ENCODE results near the gene MMP14.
"Not testable (repeated sequence)": the region's sequence is repeated elsewhere in the genome, so short reads cannot be mapped to it uniquely, and the experiment has no call there.

MMP14 gene

GRCh38 chr14:22814941-22815713 is 21.3 kb upstream of the MMP14 start, which contains the start of gene SLC7A7:
Gene SLC7A7 (minus strand): TSS chr14:22815435. CDS start chr14:22813398, 2,037 bp downstream.
- no peak for DNase-seq

DNA sequence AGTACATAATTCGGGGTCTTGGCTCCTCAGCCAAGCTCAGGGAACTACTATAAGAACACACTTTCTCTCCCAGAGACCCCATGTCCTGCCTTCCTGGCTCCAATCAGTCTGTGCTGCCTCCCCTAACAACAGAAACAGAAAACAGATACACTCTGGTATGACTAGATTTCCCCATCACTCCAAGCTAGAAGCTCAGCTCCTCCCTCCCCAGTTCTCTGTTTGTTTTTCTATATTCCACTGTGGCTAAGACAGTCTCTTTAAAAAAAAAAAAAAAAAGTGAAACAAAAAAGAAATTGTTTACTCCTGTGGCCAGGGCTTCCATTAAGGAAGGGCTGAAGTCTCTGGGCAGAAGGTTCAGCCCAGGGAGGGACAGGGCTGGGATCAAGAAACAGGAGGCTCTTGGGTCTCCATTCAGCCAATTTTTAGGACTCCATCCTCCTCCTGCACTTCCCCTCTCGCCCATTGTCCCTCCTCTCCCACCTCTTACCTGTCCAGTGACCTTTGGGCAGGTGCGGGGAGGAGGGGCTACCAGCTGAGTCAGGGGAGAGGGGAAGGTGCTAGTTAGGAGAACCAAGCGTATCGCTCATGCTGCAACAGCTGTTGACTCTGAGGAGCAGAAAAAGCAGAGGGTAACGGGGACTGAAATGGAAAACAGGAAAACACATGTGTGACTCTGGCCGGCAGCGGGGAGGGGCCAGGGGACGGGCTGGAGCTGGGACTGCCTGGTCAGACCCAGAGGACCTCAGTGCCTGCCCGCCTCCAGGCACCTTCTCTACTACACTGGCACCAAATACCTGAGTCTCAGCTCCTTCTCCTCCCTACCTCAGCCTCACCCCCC is 17.0 kb upstream of the MMP14 start:
- DNase-seq, result no peak

- DNase-seq, result no peak
Measured at GRCh38 chr14:22820731-22821130, 15.7 kb upstream of the MMP14 start.

GRCh38 chr14:22821193-22822015 is 15.0 kb upstream of the MMP14 start:
- no peak for DNase-seq

DNA sequence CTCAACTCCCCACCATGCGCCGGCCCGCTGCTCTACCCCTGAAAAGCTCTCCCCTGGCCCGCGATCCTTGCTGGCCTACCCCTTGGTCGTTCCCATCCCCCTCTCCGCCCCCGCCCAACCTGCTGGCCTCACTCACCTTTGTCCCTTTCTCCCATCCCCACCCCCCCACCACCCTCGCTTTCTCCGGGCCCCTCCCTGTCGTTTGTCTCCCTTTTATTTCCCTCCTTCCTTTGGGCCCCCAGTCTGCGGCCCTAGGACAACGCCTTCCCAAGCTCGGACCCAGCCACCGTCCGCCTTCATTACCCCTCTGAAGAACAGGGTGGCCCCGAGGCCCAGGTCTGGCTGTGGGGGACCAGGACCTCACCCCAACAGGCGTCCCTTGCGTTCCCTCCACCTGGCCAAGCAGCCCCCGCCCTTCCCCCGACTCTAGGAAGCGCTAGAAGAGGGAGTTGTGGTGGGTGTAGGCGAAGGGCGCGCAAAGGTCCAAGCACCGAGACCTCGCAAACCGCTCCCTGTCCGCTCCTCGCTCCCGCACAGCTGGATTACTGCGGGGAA is 14.3 kb upstream of the MMP14 start:
- no peak for DNase-seq

- DNase-seq, result no peak
Measured at GRCh38 chr14:22822571-22823098, 13.8 kb upstream of the MMP14 start.

- no peak for DNase-seq
Measured at GRCh38 chr14:22824711-22825359, 11.6 kb upstream of the MMP14 start.

- DNase-seq, result not testable (repeated sequence)
Measured at GRCh38 chr14:22829076-22829660, 7.2 kb upstream of the MMP14 start.

DNA sequence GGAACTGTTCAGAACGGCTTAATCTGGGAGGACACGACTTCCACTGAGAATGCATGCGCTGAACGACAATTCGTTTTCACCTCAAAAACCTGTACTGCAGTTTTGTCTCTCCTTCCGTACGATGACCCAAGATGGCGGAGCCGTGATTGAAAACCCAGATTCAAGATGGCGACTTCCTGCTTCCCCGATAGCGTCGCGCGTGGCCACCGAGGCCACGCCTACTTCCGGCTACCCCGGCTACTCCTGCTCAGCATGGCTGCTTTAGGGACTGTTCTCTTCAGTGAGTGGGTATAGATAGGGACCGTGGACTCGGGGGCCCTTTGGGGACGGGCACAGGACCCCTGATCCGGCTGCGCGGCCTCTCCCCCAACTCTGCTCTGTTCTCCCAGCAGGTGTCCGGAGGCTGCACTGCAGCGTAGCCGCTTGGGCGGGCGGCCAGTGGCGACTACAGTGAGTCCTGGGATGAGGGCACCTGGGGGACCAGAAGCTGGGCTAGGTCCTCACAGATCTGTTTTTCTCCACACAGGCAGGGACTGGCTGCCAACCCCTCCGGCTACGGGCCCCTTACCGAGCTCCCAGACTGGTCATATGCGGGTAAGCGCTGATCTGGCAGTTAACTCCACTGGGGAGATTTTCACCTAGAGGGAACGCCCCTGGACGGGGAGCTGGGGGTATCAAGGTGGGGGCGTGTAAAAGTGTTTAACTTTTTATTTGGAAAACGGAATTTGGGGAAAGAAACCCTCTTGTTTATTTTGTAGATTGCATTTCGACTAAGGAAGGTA is 6.5 kb upstream of the MMP14 start, which contains the start of gene MRPL52:
Gene MRPL52 (plus strand): TSS at position 227 of the 782 bp plus-strand sequence. CDS start 26 bp downstream, at position 253.
- DNase-seq, result no peak

GRCh38 chr14:22830443-22831010 is 5.9 kb upstream of the MMP14 start:
- DNase-seq, result no peak

DNA sequence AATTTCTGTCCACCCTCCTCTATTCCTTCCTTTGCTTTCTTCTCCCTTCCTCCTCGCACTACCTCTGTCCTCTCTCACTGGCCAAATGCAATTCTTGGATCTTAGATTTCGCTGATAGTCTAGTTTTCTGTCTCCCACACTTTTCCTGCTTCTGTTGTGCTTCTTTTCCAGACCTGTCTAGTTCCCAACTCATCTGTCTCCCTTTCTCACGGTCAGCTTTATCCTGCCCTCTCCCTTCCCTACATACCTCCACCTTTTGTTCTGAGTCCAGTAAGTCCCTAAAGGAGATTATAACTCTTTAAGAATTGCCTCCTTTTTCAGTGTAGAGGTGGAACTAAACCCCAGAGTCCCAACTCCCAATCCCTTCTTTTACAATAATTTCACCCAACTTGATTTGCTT is 880 bp upstream of the MMP14 start:
- no peak for DNase-seq

DNA sequence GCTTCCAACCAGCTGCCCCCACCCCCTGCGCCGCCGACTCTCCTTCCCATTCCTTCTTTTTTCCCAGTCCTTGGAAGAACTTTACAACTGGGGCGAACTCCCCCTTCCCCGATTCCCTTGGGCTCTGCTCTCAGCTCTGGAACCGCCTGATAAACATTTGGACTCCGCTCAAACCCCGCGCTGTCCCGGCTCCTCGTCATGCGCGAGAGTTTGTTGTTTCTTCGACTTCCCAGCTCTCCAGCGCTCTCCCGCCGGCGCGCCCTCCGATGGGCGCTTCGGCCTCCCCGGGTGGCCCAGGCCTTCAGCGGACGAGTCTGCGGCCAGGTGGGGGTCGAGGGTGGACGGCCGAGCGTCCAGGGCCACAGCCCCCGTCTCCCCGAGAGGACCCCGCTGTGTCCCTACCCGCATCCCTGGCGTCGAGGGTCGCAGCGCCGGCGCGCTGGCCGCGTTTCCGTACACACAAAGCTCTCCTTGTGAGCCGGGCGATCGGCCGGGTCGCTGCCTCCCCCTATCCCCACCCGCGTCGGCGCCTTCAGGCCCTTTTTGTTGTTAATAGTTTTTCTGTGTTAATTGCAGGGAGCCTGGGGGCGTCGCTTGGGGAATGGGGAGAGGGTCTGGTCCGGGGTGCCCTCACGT is 847 bp downstream of the MMP14 start:
- DNase-seq, result no peak

DNA sequence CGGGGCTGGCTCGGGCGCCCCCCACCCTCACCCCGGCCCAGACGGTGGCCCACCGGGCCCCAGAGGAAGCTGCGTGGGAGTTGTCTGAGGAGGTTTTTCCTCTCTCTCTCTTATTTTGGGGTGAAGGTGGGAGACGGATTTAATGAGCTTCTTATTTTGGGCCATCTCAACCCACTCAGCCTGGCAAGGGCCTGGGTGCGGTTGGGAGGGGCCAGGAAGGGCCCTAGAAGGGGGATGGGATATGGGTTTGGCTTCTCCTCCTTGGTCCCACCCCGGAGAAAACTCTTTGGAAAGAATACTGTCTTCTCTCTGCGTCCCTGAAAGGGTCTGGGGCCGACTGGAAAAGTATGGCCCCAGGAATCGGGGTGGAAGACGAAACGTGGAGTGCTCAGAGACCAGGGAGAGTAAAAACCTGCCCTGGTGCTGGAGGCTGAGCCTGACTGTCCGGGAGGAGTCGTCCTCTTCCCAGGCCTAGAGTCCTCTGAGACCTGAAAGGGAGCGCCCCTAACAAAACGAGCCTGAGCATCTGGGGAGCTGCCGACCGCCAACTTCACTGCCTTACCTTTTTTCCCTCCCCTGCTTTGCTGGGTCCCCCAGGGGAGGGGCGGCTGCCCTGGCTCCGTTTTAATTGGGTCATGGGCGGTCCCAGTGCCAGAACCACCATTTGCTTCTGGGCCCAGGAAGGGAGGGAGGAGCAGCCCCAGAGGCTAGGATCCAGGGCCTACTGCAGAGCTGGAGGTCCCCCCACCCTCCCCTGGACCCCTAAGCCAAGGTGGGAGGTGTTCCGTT is 1.6 kb downstream of the MMP14 start:
- no peak for DNase-seq

DNA sequence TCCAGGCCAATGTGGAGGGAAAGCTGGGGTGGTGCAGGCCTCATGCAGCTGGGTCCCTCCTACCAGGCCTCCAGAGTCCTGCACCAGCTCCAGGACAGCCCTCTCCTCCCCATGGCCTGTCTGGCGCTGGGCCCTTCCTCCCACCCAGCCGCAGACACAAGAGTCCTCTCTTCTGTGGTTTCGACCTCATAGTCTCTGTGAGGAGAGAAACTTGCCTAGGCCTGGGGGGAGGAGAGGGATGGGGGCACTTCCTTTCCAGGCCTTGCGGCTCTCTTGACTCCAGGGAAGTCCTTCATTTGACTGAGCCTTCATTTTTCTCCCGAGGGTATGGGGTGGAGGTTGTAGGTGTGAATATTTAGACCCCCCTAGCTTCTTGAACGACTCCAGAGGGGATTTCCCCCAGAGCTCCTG is 2.3 kb downstream of the MMP14 start:
- no peak for DNase-seq

DNA sequence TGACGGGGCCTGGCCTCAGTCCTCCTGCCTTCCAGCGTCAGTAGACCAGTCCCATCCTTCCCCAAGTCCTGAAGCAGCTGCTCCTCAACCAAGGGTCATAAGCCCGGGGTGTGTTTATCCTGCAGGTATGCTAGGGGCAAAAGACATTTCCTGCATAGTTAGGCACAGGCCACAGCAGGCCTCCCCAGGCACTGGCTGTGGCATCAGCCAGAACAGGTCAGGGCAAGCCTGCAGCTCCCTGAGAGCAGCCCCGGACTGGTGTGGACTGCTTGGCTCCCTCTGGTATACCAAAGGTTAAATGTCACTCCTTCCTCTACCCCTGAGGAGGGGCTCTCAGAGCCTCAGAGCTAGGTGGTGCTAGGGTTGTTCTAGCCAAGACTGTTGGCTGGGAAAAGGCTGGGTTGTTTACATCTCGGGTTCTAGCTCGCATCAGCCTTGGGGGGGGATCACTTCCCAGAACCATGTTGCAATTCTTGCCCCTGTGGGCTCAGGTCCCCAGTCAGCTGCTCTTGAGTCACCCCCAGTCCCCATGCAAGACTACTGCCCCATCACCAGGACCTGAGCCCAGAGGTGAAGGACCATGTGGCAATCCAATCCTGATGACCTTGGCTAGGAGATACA is 2.9 kb downstream of the MMP14 start:
- no peak for DNase-seq

DNA sequence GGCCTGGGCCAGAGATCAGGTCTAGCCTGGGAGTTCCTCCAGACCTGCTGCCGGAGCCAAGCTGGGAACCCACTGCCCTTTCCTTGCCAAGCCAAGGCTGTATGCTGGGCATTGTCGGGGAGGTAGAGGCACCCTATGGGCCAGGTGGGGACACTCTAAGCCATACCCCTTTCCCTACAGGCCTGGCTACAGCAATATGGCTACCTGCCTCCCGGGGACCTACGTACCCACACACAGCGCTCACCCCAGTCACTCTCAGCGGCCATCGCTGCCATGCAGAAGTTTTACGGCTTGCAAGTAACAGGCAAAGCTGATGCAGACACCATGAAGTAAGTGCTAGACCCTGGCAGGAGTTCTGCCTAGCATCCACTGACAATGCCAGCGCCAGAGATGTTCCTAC is 4.9 kb downstream of the MMP14 start:
- no peak for DNase-seq

DNA sequence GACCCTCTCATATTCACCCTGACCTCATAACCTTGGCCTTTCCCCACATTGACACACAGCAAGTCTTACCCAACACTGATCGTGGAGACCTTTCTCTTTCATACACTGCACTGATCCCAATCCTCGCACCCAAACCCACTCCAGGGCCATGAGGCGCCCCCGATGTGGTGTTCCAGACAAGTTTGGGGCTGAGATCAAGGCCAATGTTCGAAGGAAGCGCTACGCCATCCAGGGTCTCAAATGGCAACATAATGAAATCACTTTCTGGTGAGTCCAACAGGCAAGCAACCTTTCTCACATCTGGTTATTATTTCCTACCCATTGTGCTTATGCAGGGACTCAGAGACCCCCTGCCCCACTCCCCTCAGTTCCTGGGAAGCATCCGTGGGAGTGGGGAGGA is 5.4 kb downstream of the MMP14 start:
- no peak for DNase-seq

Measured in cortex of kidney (tissue), 1 donor.